ENCODE results near the gene MET.

MET gene

DNA sequence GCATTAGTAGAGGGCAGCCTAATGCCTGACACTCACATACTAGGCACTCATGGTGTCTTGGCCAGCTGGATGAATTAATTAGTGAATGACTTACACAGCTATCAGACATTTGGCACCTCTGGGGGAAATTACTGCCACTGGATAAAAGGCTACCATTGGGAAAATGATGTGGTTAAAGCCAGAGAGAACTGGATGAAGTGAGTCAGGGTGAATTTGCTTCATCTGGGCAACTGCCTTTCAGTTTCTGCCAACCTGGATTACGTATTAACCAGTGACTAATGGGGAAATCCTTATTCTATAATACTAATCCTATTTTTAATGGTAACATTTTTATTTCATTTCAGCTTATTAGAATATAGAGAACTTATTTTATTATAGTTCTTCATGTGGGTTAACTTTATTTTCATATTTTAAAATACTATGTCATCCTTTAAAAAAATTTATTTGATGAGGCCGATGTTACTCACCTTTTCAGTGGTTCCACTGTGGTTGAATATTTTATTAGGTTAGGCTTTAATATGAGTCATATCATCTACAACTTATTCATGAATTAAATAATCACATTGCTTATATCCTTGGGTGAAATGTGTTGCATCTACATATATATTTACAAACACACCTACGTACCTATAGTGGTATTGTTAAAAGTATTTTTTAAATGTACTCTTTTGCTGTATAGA, 104.8 kb downstream of the MET start:
- peak; percentile 65 for DNase-seq (ENCODE audit: low read depth)
- H3K4me3 ChIP-seq (ENCODE audit: control insufficient read depth, low read depth, low read length), result no peak overlapping the region
- TF ChIP-seq, protein P1, sequence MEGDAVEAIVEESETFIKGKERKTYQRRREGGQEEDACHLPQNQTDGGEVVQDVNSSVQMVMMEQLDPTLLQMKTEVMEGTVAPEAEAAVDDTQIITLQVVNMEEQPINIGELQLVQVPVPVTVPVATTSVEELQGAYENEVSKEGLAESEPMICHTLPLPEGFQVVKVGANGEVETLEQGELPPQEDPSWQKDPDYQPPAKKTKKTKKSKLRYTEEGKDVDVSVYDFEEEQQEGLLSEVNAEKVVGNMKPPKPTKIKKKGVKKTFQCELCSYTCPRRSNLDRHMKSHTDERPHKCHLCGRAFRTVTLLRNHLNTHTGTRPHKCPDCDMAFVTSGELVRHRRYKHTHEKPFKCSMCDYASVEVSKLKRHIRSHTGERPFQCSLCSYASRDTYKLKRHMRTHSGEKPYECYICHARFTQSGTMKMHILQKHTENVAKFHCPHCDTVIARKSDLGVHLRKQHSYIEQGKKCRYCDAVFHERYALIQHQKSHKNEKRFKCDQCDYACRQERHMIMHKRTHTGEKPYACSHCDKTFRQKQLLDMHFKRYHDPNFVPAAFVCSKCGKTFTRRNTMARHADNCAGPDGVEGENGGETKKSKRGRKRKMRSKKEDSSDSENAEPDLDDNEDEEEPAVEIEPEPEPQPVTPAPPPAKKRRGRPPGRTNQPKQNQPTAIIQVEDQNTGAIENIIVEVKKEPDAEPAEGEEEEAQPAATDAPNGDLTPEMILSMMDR (IDR thresholded peaks at IDR 0.05; ENCODE audit: control insufficient read depth, insufficient read depth, low read depth, low read length, missing control alignments), result no peak

DNA sequence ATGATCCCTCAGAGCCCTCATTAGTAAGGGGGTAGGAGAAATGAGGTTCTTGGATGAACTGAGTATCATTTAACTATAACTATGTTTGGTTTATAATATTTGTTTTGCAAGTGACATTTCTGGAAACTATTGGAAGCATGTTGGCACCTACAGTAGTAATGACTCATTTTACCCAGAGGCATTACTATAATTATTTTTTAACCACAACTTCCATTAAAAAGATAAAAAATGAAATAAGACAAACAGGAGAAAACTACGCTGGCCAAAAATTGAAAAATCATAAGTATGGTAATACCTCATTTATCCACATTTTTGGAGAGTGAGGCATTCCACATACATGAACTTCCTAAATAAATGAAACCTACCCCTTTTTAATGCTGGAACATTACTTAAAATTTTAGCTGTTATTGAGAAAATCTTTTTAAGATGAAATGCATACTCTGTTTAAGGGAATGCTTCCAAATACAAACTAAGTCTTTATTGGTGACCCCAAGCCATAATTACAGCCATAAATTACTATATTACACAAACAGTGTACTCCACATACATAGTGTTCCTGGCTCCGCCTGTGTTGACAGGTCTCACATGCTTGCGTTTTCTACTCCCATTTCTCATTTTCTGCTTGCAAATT, 105.8 kb downstream of the MET start:
- TF ChIP-seq, protein P1 (IDR thresholded peaks at IDR 0.05; ENCODE audit: control insufficient read depth, insufficient read depth, low read depth, low read length, missing control alignments), result no peak
- DNase-seq (ENCODE audit: low read depth), result peak; percentile 50
- H3K4me3 ChIP-seq (ENCODE audit: control insufficient read depth, low read depth, low read length), result no peak overlapping the region

DNA sequence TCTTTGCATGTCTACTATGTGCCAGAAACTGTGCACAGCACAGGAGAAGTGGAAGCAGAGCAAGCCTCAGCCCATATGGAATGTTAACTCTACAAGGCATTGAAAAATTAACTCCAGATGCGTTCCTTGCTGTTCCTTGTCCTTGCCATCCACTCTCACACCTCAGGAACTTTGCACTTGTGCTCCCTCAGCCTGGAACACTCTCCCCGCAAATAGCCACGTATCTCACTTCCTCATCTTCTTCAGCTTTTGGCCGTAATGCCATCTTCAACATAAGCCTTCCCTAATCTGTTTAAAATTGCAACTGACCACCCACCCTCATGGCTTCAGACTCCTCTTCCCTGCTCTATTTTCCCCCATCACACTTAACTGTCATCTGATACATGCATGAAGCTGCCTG, 107.2 kb downstream of the MET start:
- TF ChIP-seq, protein P1 (IDR thresholded peaks at IDR 0.05; ENCODE audit: control insufficient read depth, insufficient read depth, low read depth, low read length, missing control alignments), result no peak
- DNase-seq (ENCODE audit: low read depth), result no peak
- H3K4me3 ChIP-seq (ENCODE audit: control insufficient read depth, low read depth, low read length), result no peak overlapping the region

DNA sequence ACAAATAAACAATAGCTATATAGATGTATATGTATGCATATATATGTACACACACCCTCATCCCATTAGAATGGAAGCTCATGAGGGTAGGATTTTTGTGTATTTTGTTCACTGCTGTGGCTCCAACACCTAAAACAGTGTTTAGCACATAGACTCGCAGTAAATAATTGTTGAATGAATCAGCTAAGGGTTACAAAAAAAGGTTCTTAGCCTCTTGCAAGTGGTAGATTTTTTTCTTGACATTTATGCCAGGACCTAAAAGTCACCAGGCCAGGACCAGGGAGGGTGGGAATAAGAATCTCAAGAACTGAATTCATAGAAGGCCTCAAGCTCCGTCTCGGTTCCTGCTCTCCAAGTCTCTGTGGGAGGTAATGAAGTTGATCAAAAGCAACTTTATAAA, 107.9 kb downstream of the MET start:
- no peak overlapping the region for H3K4me3 ChIP-seq (ENCODE audit: control insufficient read depth, low read depth, low read length)
- no peak for DNase-seq (ENCODE audit: low read depth)
- TF ChIP-seq, protein P1 (IDR thresholded peaks at IDR 0.05; ENCODE audit: control insufficient read depth, insufficient read depth, low read depth, low read length, missing control alignments), result no peak

DNA sequence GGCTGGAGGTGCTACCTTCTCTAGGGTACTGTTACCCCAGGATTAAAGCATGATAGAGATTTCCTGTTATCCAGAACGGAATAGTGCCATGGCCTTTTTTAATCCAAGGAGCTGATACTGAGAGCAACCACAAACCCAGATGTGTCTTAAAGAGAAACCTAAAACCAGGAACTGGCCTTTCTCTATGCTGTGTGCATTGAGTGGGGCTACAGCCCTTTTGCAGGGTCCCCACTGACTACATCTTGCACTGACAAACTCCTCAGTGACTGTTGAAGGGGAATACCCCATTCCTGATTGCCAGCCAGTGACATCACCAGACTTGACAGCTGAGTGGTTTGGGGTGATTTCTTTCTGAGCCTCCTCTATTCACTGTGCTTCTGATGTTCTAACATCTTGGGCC, 108.5 kb downstream of the MET start:
- TF ChIP-seq, protein P1 (IDR thresholded peaks at IDR 0.05; ENCODE audit: control insufficient read depth, insufficient read depth, low read depth, low read length, missing control alignments), result no peak

DNA sequence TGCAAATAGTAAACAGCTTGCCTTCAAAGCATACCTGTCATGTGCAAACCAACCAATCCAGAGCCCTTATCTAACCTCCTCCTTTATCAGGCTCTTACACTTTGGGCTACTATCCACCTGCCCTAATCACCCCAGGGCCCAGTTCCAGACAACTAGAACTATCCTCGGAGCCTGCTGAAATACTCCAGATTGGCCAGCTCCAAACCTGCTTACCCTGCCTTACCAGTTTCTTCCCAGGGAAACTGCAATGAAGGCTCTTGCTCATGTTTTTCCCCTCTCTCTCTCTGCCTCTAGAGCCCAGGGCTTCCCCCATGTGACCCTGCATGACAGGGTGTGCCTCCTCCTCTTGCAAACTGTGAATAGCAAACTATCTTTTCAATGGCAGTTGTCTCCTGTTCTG, 109.0 kb downstream of the MET start:
- H3K4me3 ChIP-seq (ENCODE audit: control insufficient read depth, low read depth, low read length), result no peak overlapping the region
- TF ChIP-seq, protein P1 (IDR thresholded peaks at IDR 0.05; ENCODE audit: control insufficient read depth, insufficient read depth, low read depth, low read length, missing control alignments), result no peak
- DNase-seq (ENCODE audit: low read depth), result no peak

More for the DNA sequence above, 108.5 kb downstream of the MET start:
- no peak overlapping the region for H3K4me3 ChIP-seq (ENCODE audit: control insufficient read depth, low read depth, low read length)
- no peak for DNase-seq (ENCODE audit: low read depth)
